ENCODE measurements around the gene OCSTAMP.

DNA sequence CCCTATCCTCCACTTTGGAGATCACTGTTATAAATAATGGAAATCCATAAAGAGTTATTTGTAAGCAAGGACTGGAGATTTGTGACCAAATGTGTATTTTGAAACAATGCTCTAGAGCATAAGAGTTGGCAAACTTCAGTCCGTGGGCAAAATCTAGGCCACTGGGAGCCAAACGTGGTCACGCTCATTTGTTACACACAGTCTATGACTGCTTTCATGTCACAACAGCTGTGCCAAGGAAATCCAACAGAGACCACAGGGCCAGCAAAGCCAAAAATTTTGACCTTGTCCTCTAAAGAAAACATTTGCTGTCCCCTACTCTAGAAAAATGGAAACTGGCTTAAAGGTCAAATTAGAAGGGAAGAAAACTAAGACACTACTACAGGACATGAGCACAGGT lies 44.9 kb downstream of the OCSTAMP start:
- TF ChIP-seq, protein P1, sequence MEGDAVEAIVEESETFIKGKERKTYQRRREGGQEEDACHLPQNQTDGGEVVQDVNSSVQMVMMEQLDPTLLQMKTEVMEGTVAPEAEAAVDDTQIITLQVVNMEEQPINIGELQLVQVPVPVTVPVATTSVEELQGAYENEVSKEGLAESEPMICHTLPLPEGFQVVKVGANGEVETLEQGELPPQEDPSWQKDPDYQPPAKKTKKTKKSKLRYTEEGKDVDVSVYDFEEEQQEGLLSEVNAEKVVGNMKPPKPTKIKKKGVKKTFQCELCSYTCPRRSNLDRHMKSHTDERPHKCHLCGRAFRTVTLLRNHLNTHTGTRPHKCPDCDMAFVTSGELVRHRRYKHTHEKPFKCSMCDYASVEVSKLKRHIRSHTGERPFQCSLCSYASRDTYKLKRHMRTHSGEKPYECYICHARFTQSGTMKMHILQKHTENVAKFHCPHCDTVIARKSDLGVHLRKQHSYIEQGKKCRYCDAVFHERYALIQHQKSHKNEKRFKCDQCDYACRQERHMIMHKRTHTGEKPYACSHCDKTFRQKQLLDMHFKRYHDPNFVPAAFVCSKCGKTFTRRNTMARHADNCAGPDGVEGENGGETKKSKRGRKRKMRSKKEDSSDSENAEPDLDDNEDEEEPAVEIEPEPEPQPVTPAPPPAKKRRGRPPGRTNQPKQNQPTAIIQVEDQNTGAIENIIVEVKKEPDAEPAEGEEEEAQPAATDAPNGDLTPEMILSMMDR (optimal IDR thresholded peaks at IDR 0.05 in 1 of 3, IDR thresholded peaks at IDR 0.05 in 1 of 3, conservative IDR thresholded peaks at IDR 0.05 in 1 of 3; ENCODE audit: extremely low read depth in 1 of 3, insufficient read depth in 2 of 3, low read length in 3 of 3), result no peak
- no peak for TF ChIP-seq EZH2 (IDR thresholded peaks at IDR 0.05; ENCODE audit: low read length)

Data from keratinocyte (primary cell).